ENCODE data around the gene RNF13. TPM values are rescaled to one million over a fixed set of nuclear protein-coding genes. Genes with fewer than 3 reads are reported as not detected.
"Not testable (repeated sequence)": the region's sequence is repeated elsewhere in the genome, so short reads cannot be mapped to it uniquely, and the experiment has no call there.

Gene RNF13
- total RNA-seq, 2 experiments from 2014 or later: 40.0 to 45.0 TPM

DNA sequence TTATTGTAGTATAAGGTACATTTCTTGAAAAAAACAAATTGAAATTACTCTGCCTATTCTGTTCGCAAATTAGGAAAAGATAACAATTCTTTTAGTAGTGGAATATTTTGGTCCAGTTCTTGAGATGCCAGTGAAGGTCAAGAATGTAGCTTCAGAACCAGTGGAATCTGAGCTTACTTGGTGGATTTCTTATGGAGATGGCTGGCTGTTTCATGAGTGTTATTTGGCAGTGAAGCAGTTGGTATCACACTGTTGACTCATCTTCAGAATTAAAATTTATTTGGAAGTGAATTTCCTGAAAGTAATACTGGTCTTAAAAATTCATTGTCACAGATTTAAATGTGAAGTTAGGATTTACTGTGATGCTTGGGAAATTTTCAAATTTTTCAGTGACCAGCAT, 19.1 kb downstream of the RNF13 start:
- DNase-seq: no peak
- Mint-ChIP-seq H3K27me3 (no peaks in the 10 kb centered on the region), H3K27ac (no peak overlapping the region), H3K4me1 (no peaks in the 10 kb centered on the region), H3K36me3 (peaks cover 41% of the 10 kb centered on the region), H3K4me3 (no peak overlapping the region), H3K9me3 (peaks cover 24% of the 10 kb centered on the region)
- POLR2A ChIA-PET: no interaction called here
- no peak for ATAC-seq (ENCODE audit: low read depth)

DNA sequence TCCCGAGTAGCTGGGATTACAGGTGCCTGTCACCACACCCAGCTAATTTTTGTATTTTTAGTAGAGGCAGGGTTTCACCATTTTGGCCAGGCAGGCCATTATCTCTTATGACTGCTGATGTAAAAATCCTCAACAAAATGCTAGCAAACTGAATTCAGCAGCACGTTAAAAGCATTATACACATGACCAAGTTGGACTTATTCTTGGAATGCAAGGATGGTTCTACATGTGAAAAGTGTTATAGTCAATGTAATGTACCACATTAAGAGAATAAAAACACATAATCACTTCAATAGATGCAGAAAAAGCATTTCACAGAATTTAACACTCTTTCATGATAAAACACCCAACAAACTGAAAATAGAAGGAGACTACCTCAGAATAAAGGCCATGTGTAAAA, 20.2 kb downstream of the RNF13 start:
- ATAC-seq (ENCODE audit: low read depth) (no peak), DNase-seq (no peak)
- POLR2A ChIA-PET: no interaction called here
- H3K36me3 Mint-ChIP-seq: peaks cover 53% of the 10 kb centered on the region
- no peaks in the 10 kb centered on the region for H3K27me3 Mint-ChIP-seq
- H3K27ac Mint-ChIP-seq: no peak overlapping the region
- no peak overlapping the region for H3K4me3 Mint-ChIP-seq
- H3K4me1 Mint-ChIP-seq: no peaks in the 10 kb centered on the region
- H3K9me3 Mint-ChIP-seq: peaks cover 29% of the 10 kb centered on the region

GRCh38 chr3:149838491-149838890, 25.5 kb downstream of the RNF13 start:
- H3K4me3 Mint-ChIP-seq; POLR2A ChIA-PET; H3K27me3 Mint-ChIP-seq; DNase-seq; ATAC-seq (ENCODE audit: low read depth); H3K27ac Mint-ChIP-seq; H3K4me1 Mint-ChIP-seq: not testable (repeated sequence)
- Mint-ChIP-seq H3K9me3 (peaks cover 19% of the 10 kb centered on the region), H3K36me3 (peaks cover 41% of the 10 kb centered on the region)

- POLR2A ChIA-PET; H3K4me3 Mint-ChIP-seq; H3K27ac Mint-ChIP-seq; H3K4me1 Mint-ChIP-seq; DNase-seq; ATAC-seq (ENCODE audit: low read depth); H3K27me3 Mint-ChIP-seq: not testable (repeated sequence)
- H3K36me3 Mint-ChIP-seq: peaks cover 37% of the 10 kb centered on the region
- peaks cover 16% of the 10 kb centered on the region for H3K9me3 Mint-ChIP-seq
Observed at GRCh38 chr3:149839469-149839868, 26.5 kb downstream of the RNF13 start.

DNA sequence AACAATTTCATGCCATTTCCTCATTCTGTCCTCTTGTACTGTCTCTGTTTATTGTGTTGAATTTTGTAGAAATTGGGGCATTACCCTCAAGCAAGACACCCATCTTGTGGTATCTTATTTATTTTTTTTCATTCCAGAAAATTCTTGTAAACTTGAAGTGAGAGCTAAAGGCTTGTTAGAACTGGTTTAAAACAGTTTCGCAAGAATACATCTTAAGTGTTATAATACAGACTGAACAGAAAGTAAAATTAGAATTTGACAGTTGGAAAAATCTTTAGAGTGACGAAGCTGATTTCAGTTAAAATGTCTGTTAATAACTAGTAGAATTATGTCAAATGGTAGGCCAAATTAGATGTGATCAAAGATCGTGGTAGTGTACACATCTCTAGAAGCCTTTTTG, 26.9 kb downstream of the RNF13 start:
- POLR2A ChIA-PET: no interaction called here

DNA sequence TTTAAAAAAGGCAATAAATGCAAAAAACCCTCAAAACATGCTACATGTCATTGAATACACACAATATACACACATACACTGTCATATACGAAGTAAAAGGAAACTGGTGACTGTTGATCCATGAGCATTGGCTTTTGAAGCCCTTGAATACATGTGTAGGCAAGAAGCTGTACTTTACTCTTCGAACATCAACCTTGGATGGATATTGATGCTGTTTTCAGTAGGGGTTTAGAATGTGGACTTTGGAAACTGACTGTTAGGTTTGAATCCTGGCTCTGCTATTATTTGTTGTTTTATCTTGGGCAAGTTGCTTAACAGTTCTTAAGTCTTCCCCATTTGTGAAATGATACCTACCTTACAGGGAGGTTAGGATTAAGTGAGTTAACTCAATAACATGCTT, 30.5 kb downstream of the RNF13 start:
- POLR2A ChIA-PET: no interaction called here
- DNase-seq (no peak), ATAC-seq (ENCODE audit: low read depth) (no peak)
- Mint-ChIP-seq H3K9me3 (peaks cover 5% of the 10 kb centered on the region), H3K4me1 (peaks cover 3% of the 10 kb centered on the region), H3K27ac (no peak overlapping the region), H3K36me3 (peaks cover 34% of the 10 kb centered on the region), H3K4me3 (no peak overlapping the region), H3K27me3 (no peaks in the 10 kb centered on the region)

More for the DNA sequence above, 26.9 kb downstream of the RNF13 start:
- Mint-ChIP-seq H3K36me3 (peaks cover 33% of the 10 kb centered on the region), H3K4me1 (peaks cover 3% of the 10 kb centered on the region), H3K27me3 (no peaks in the 10 kb centered on the region), H3K9me3 (peaks cover 13% of the 10 kb centered on the region), H3K27ac (no peak overlapping the region), H3K4me3 (no peak overlapping the region)
- ATAC-seq (ENCODE audit: low read depth) (no peak), DNase-seq (no peak)

DNA sequence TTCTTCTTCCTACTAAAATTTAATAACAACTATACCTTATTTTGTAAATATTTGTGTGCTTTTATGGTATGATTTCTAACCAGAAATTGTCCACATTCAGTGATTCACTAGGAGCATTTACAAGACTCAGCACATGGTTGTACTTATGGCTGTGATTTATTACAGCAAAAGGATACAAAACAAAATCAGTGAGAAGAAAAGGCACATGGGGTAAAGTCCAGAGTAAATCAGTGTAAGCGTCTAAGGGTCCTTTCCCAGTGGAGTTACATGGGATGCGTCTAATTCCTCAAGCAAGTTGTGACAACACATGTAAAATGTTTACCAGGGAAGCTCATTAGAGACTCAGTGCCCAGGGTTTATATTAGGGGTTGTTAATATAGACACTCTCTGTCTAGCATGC, 31.1 kb downstream of the RNF13 start:
- peaks cover 5% of the 10 kb centered on the region for H3K9me3 Mint-ChIP-seq
- peaks cover 3% of the 10 kb centered on the region for H3K4me1 Mint-ChIP-seq
- no peak overlapping the region for H3K27ac Mint-ChIP-seq
- DNase-seq (no peak), ATAC-seq (ENCODE audit: low read depth) (no peak)
- POLR2A ChIA-PET: no interaction called here
- H3K36me3 Mint-ChIP-seq: peaks cover 36% of the 10 kb centered on the region
- no peaks in the 10 kb centered on the region for H3K27me3 Mint-ChIP-seq
- H3K4me3 Mint-ChIP-seq: no peak overlapping the region

DNA sequence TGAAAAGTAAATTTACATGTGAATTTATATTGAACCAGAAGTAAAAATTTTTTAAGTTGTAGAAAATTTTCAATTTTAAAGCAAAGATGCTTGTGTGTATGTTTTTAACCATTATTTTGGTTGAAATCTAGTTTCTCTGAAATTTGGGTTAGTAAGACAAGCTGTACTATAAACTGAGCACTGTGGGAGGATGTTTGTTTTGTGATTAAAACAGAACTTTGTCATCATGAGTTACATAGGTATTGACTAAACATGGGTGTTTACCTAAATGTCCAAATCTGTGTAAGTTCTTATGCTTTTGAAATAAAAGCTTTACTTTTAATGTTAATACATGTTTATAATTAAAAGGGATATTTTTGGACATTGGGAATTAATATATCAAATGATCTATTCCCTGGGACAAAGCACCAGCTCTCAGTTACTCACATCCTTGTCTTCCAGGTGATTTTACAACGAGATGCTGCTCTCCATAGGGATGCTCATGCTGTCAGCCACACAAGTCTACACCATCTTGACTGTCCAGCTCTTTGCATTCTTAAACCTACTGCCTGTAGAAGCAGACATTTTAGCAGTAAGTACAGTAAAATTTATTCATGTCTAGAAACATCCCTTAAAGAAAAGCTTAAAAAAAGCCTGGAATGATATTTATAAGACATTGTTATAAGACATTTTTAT, 32.7 kb downstream of the RNF13 start:
- Mint-ChIP-seq H3K9me3 (peaks cover 2% of the 10 kb centered on the region), H3K4me3 (no peak overlapping the region), H3K4me1 (peaks cover 4% of the 10 kb centered on the region), H3K27ac (no peak overlapping the region), H3K36me3 (peaks cover 34% of the 10 kb centered on the region), H3K27me3 (no peaks in the 10 kb centered on the region)
- ATAC-seq (ENCODE audit: low read depth) (no peak), DNase-seq (no peak)
- POLR2A ChIA-PET: no interaction called here

- H3K9me3 Mint-ChIP-seq: peaks cover 2% of the 10 kb centered on the region
- POLR2A ChIA-PET: no interaction called here
- H3K27me3 Mint-ChIP-seq: no peaks in the 10 kb centered on the region
- no peak overlapping the region for H3K4me3 Mint-ChIP-seq
- H3K36me3 Mint-ChIP-seq: peaks cover 38% of the 10 kb centered on the region
- peaks cover 1% of the 10 kb centered on the region for H3K4me1 Mint-ChIP-seq
- H3K27ac Mint-ChIP-seq: no peak overlapping the region
- DNase-seq: no peak
- ATAC-seq (ENCODE audit: low read depth): no peak
Observed at GRCh38 chr3:149848238-149848637, 35.2 kb downstream of the RNF13 start.

- H3K27ac Mint-ChIP-seq: no peak overlapping the region
Observed at GRCh38 chr3:149848688-149849087, 35.7 kb downstream of the RNF13 start.

DNA sequence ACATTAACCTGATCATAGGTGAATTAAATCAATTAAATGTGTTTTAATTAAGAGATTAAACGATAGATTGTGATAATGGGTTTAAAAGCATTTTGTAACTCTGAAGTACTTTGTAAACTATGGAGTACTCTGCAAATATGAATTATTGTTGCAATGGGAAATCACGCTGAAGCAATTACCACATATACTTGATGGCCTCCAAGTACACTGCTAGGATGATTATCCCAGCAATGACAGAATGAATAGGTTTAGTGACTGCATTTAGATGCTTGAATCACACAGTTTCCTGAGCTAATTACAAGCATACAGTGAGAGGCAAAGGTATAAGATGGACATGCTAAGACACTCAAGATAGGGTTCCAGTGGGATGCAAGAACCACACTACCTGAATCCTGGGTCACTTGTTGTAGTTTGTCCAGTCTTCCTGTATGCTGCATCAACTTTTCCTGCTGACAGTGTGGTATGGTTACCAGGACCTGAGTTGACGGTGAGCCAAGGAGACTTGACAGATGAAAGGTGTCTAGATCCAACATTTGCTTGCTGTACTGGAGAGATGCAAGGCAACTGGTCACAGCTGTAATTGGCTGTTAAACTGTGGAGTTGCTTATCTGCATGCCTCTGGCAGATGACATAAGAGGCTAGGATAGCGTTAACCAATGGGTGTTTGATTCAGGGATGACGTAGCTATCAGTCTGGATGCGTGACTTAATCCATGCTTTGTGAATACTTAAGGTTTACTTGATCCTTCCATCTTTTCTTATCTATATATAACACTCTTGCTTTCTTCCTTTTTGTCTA, 38.0 kb downstream of the RNF13 start:
- POLR2A ChIA-PET: no interaction called here
- H3K27ac Mint-ChIP-seq: no peak overlapping the region
- H3K4me1 Mint-ChIP-seq: peaks cover 2% of the 10 kb centered on the region
- DNase-seq (no peak), ATAC-seq (ENCODE audit: low read depth) (no peak)
- no peaks in the 10 kb centered on the region for H3K27me3 Mint-ChIP-seq
- no peak overlapping the region for H3K4me3 Mint-ChIP-seq
- peaks cover 50% of the 10 kb centered on the region for H3K36me3 Mint-ChIP-seq
- peaks cover 1% of the 10 kb centered on the region for H3K9me3 Mint-ChIP-seq

More at GRCh38 chr3:149848688-149849087, 35.7 kb downstream of the RNF13 start:
- H3K27me3 Mint-ChIP-seq: no peaks in the 10 kb centered on the region
- H3K36me3 Mint-ChIP-seq: peaks cover 39% of the 10 kb centered on the region
- no peak overlapping the region for H3K4me3 Mint-ChIP-seq
- POLR2A ChIA-PET: no interaction called here
- H3K9me3 Mint-ChIP-seq: peaks cover 2% of the 10 kb centered on the region
- ATAC-seq (ENCODE audit: low read depth) (no peak), DNase-seq (no peak)
- H3K4me1 Mint-ChIP-seq: peaks cover 1% of the 10 kb centered on the region

DNA sequence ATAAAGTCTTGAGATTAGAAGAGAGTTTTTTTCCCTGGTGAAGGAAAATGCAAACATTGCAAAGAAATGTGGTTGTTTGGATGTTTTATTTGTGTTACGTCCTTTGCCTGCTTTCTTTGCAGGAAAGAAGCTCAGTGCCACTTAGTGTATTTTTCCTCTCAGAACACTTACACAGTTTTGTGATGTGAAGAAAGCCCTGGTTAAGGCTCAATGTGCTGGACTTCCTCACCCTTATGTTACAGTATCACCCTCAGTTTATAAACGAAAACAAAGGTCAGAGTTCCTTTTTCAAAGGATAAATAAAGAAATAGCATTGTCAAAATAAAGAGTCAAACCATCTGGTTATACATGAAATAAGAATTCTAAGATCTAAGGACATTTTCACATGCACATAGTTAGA, 45.9 kb downstream of the RNF13 start:
- H3K4me3 Mint-ChIP-seq: no peak overlapping the region
- H3K9me3 Mint-ChIP-seq: peaks cover 1% of the 10 kb centered on the region
- DNase-seq (no peak), ATAC-seq (ENCODE audit: low read depth) (no peak)
- H3K4me1 Mint-ChIP-seq: peaks cover 1% of the 10 kb centered on the region
- H3K27ac Mint-ChIP-seq: no peak overlapping the region
- POLR2A ChIA-PET: no interaction called here
- no peaks in the 10 kb centered on the region for H3K27me3 Mint-ChIP-seq
- peaks cover 45% of the 10 kb centered on the region for H3K36me3 Mint-ChIP-seq

DNA sequence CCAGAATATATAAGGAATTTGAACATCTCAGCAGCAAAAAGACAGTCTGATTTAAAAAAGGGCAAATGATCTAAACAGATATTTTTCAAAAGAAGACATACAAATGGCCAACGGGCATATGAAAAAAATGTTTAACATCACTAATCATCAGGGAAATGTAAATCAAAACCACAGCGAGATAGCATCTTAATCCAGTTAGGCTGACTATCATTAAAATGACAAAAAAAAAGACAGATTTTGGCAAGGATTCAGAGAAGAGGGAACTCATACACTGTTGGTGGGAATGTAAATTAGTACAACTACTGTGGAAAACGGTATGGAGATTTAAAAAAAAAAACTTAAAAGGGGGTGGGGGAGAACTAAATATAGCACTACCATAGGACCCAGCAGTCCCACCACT, 47.9 kb downstream of the RNF13 start:
- Mint-ChIP-seq H3K27me3 (no peaks in the 10 kb centered on the region), H3K4me1 (no peaks in the 10 kb centered on the region), H3K4me3 (no peak overlapping the region), H3K36me3 (peaks cover 41% of the 10 kb centered on the region), H3K9me3 (peaks cover 2% of the 10 kb centered on the region), H3K27ac (no peak overlapping the region)
- ATAC-seq (ENCODE audit: low read depth) (no peak), DNase-seq (no peak)
- POLR2A ChIA-PET: no interaction called here

GRCh38 chr3:149867563-149867962, 54.5 kb downstream of the RNF13 start:
- POLR2A ChIA-PET: no interaction called here
- no peak for ATAC-seq (ENCODE audit: low read depth)
- no peak for DNase-seq
- peaks cover 10% of the 10 kb centered on the region for H3K9me3 Mint-ChIP-seq
- no peak overlapping the region for H3K27ac Mint-ChIP-seq
- no peak overlapping the region for H3K4me3 Mint-ChIP-seq
- H3K27me3 Mint-ChIP-seq: no peaks in the 10 kb centered on the region
- no peaks in the 10 kb centered on the region for H3K4me1 Mint-ChIP-seq
- H3K36me3 Mint-ChIP-seq: peaks cover 45% of the 10 kb centered on the region
